Measurements from ENCODE around the gene MCRIP1. TPM values are rescaled to one million over a fixed set of nuclear protein-coding genes. Genes with fewer than 3 reads are reported as not detected.

The MCRIP1 gene
- total and polyA plus RNA-seq, 10 of the 15 experiments (the other 5 are each of a cell fraction or from before 2014, with no cell fraction given): 0.31 to 54.4 (median 30.8) TPM

- intact Hi-C loops (cut with micrococcal nuclease; ENCODE audit: unreplicated experiment): no loop called here
- Histone ChIP-seq H3K4me2 (ENCODE audit: control insufficient read depth, insufficient read depth) (no peak overlapping the region), H4K20me1 (ENCODE audit: control insufficient read depth, insufficient read depth) (no peaks in the 10 kb centered on the region), H2AFZ (ENCODE audit: control insufficient read depth, low read depth, low read length) (no peak overlapping the region), H3K4me1 (ENCODE audit: control insufficient read depth, insufficient read depth, low read length) (no peaks in the 10 kb centered on the region), H3K36me3 (ENCODE audit: control insufficient read depth in 2 of 2, insufficient read depth in 2 of 2, low read length in 1 of 2) (peaks cover 34 to 46% of the 10 kb centered on the region in 2 experiments), H3K4me3 (no peak overlapping the region), H3K9me3 (replicated peaks; ENCODE audit: control insufficient read depth, insufficient read depth, low read length) (no peaks in the 10 kb centered on the region), H3K9ac (ENCODE audit: control insufficient read depth, insufficient read depth, low read length) (no peak overlapping the region), H3K27me3 (replicated peaks in 1 of 2; ENCODE audit: control insufficient read depth in 2 of 2, insufficient read depth in 2 of 2, low read length in 1 of 2) (no peaks in the 10 kb centered on the region), H3K27ac (ENCODE audit: control insufficient read depth, insufficient read depth) (no peak overlapping the region), H3K79me2 (ENCODE audit: control insufficient read depth, insufficient read depth, low read length) (no peaks in the 10 kb centered on the region; the same call in 1 of the 2 replicates)
- DNase-seq (ENCODE audit: low read depth, low spot score) (no peak), FAIRE-seq (no peak), ATAC-seq (no peak)
- ChIA-PET RAD21 (ENCODE audit: unreplicated experiment) (no interaction called here), POLR2A (interaction anchor here (0.6 kb wide), 1 partner anchor 202 kb away, joined by 3 read pairs; no protein-coding TSS in a partner anchor), CTCF (interaction anchor here (0.7 kb wide), 1 partner anchor 23 kb away, joined by 3 read pairs; no protein-coding TSS in a partner anchor), SMC1A (ENCODE audit: uncharacterized antibody, unreplicated experiment) (no interaction called here)
- in situ Hi-C loops (cut with MboI): no loop called here
- WGBS (ENCODE audit: insufficient coverage, insufficient replicate concordance, low lambda C conversion rate, missing lambda C conversion rate): 96% methylated on average over 24 of the region's 24 CpGs
- TF ChIP-seq ZNF274 (IDR thresholded peaks at IDR 0.05; ENCODE audit: insufficient read depth, insufficient read length) (no peak), POLR2A (IDR thresholded peaks at IDR 0.05; ENCODE audit: low read depth, low read length) (peak; percentile 58), YBX1 (IDR thresholded peaks at IDR 0.05) (no peak), KAT2A (conservative IDR thresholded peaks at IDR 0.05; ENCODE audit: control insufficient read depth, low read depth, low read length) (no peak), NFYB (IDR thresholded peaks at IDR 0.05; ENCODE audit: insufficient read depth, low read depth, low read length) (no peak)
- BruUV-seq (replicated peaks): TSS peak; percentile 8
These were observed 13.9 kb upstream of the MCRIP1 start for GRCh38 chr17:81846743-81847689.
